Prostate gland (tissue), 2 donors: ENCODE data around the gene MECP2.

Experiments
- POLR2A ChIP-seq: fragments of 450-650 bp; IDR thresholded peaks from one replicate; pipeline ENCODE4 v1.6.1; 2016; ENCODE audit warnings: antibody characterized with exemption, mild to moderate bottlenecking
- TF ChIP-seq, protein P1 (sequence below), 4 experiments: fragments of 200-600 bp in 2 of 4; fragments of 450-650 bp in 2 of 4; sonication (generic) in 2 of 4; IDR thresholded peaks; 1 replicate in 3 of 4; 2 replicates in 1 of 4; pipeline ENCODE4 v1.5.1; 2016 to 2019; ENCODE audit warnings: antibody characterized with exemption in 4 of 4, mild to moderate bottlenecking in 2 of 4, moderate library complexity in 2 of 4

DNA sequence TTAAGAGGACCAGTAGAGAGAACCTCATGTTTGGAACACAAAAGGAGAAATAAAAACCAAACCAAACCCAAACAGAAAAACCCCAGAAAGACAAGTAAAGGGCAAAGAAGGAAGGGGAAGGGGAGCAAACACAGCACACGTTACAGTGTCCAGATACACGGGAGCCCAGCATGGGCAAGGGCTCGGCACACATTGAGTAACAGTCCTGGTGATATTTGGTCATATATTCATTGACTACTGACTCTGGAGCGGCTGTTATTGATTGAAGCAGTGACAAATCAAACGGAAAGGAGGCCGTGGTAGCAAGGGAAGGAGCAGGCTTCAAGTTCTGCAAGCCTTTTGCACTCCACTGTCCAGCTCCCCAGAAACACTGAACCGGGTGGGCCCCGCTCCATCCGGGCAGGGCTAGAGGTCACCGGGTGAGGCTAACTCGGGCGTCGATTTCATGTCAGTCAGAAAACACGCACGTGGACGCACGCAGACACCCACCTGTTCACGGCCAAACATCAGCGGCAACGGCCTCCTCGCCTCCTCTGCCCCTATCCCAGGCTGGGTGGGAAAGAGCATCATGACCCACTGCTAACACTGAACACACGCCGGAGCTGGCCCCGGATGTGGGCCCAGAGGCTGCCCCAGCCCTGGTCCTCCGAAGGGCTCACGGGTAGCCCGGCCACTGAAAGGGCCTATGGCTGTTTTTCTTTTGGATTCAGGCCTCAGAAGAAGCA lies 74.1 kb downstream of the MECP2 start:
- TF ChIP-seq, protein P1, sequence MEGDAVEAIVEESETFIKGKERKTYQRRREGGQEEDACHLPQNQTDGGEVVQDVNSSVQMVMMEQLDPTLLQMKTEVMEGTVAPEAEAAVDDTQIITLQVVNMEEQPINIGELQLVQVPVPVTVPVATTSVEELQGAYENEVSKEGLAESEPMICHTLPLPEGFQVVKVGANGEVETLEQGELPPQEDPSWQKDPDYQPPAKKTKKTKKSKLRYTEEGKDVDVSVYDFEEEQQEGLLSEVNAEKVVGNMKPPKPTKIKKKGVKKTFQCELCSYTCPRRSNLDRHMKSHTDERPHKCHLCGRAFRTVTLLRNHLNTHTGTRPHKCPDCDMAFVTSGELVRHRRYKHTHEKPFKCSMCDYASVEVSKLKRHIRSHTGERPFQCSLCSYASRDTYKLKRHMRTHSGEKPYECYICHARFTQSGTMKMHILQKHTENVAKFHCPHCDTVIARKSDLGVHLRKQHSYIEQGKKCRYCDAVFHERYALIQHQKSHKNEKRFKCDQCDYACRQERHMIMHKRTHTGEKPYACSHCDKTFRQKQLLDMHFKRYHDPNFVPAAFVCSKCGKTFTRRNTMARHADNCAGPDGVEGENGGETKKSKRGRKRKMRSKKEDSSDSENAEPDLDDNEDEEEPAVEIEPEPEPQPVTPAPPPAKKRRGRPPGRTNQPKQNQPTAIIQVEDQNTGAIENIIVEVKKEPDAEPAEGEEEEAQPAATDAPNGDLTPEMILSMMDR (IDR thresholded peaks at IDR 0.05): no peak
- no peak for TF ChIP-seq POLR2A
